ENCODE results near the gene TUBA3E. TPM values are rescaled to one million over a fixed set of nuclear protein-coding genes. Genes with fewer than 3 reads are reported as not detected.
"Not testable (repeated sequence)": the region's sequence is repeated elsewhere in the genome, so short reads cannot be mapped to it uniquely, and the experiment has no call there.

The TUBA3E gene
- total and polyA plus RNA-seq, 9 of the 15 experiments (the other 6 are each of a cell fraction or from before 2014, with no cell fraction given): 0.09 to 0.30 (median 0.13) TPM; not detected in 3

GRCh38 chr2:130143266-130144039, 54.8 kb downstream of the TUBA3E start:
- POLR2A ChIA-PET; BruUV-seq (replicated peaks); in situ Hi-C loops (cut with MboI); H2AFZ ChIP-seq (ENCODE audit: low read depth, low read length); H3K27ac ChIP-seq (ENCODE audit: extremely low read depth, low read depth, low read length); H3K36me3 ChIP-seq (ENCODE audit: control insufficient read depth, insufficient read depth, low read length); intact Hi-C loops (cut with micrococcal nuclease); H3K9me1 ChIP-seq (ENCODE audit: control insufficient read depth, insufficient read depth, low read length); H3K79me2 ChIP-seq (ENCODE audit: control insufficient read depth, insufficient read depth, low read length); FAIRE-seq; H3K4me3 ChIP-seq; H3K27me3 ChIP-seq (ENCODE audit: control insufficient read depth in 2 of 2, insufficient read depth in 2 of 2, low read length in 2 of 2); H4K20me1 ChIP-seq (replicated peaks; ENCODE audit: control insufficient read depth, insufficient read depth, low read length); H3K4me2 ChIP-seq (ENCODE audit: insufficient read depth, low read length); CTCF ChIA-PET (ENCODE audit: low intra/inter-chr PET ratio); H3K9me3 ChIP-seq (replicated peaks; ENCODE audit: control insufficient read depth, insufficient read depth, low read depth, low read length); TF ChIP-seq ZNF740 (tag; IDR thresholded peaks at IDR 0.05): not testable (repeated sequence)
- Histone ChIP-seq H3K4me1 (replicated peaks in 1 of 2; ENCODE audit: control insufficient read depth in 2 of 2, insufficient read depth in 2 of 2, low read length in 2 of 2) (peaks cover 0 to 14% of the 10 kb centered on the region in 2 experiments; a peak in 2 of 5 replicates), H3K9ac (ENCODE audit: insufficient read depth in 1 of 2, low read depth in 2 of 2, low read length in 2 of 2) (peak overlapping the region in 1 of 2 experiments; percentile 26; a peak in 1 of 4 replicates)
- DNase-seq (ENCODE audit: extremely low read depth in 1 of 4, low spot score in 3 of 4) (peak in 1 of 4 experiments; percentile 4), ATAC-seq (peak; percentile 3)
- WGBS (ENCODE audit: insufficient coverage, low coverage, missing lambda C conversion rate): 54% methylated on average over 10 of the region's 28 CpGs
- TF ChIP-seq ZNF740 (CRISPR knock-in tag; IDR thresholded peaks at IDR 0.05): peak; percentile 70
- 0 out of 2 replicates have a peak, but pooled peaks have one; percentile 15 for TF ChIP-seq SUPT5H (IDR thresholded peaks at IDR 0.05)
- TF ChIP-seq POLR2G (IDR thresholded peaks at IDR 0.05; ENCODE audit: low read depth, low read length): peak; percentile 15; the same call in 1 of the 2 replicates

All from K562 (cell line).